MCF 10A (cell line): ENCODE measurements around the gene SCUBE1. TPM values are rescaled to one million over a fixed set of nuclear protein-coding genes. Genes with fewer than 3 reads are reported as not detected.

Experiments used
- BruUV-seq: library from RNA; stranded (reverse); fragments of 400-500 nt; replicated peaks from 2 replicates; lab custom pipeline; 2021; lab: Mats Ljungman, UMichigan
- CTCF ChIA-PET: fragments of 300-600 bp; sonication (Branson Sonifier 250); formaldehyde crosslinking; extraction: SDS; loops from one replicate; lab custom pipeline; 2021; ENCODE audit warnings: antibody characterized with exemption, inconsistent platforms; lab: Yijun Ruan, JAX
- POLR2A ChIA-PET: fragments of 300-600, 350-650 bp; sonication (Branson Sonifier 250); formaldehyde crosslinking; extraction: SDS; loops from one replicate; lab custom pipeline; 2020; ENCODE audit warnings: antibody characterized with exemption, inconsistent platforms; lab: Yijun Ruan, JAX
- DNase-seq: peaks from one replicate; pipeline ENCODE4 v3.0.0-alpha.2; 2018; ENCODE audit not compliant: unreplicated experiment
- H3K27ac Mint-ChIP-seq: one replicate; pipeline ENCODE4 v1.8.0; 2022; ENCODE audit warnings: mild to moderate bottlenecking, low read depth, mixed read lengths; ENCODE audit not compliant: unreplicated experiment
- H3K27me3 Mint-ChIP-seq: one replicate; pipeline ENCODE4 v1.8.0; 2022; ENCODE audit warnings: mixed read lengths; ENCODE audit not compliant: insufficient read depth, unreplicated experiment
- H3K36me3 Mint-ChIP-seq: one replicate; pipeline ENCODE4 v1.8.0; 2022; ENCODE audit warnings: mild to moderate bottlenecking, moderate library complexity, mixed read lengths; ENCODE audit not compliant: insufficient read depth, unreplicated experiment
- H3K4me1 Mint-ChIP-seq: one replicate; pipeline ENCODE4 v1.8.0; 2022; ENCODE audit warnings: mixed read lengths; ENCODE audit not compliant: insufficient read depth, unreplicated experiment
- H3K4me3 Mint-ChIP-seq: one replicate; pipeline ENCODE4 v1.8.0; 2022; ENCODE audit warnings: mild to moderate bottlenecking, moderate library complexity, mixed read lengths; ENCODE audit not compliant: unreplicated experiment
- H3K9me3 Mint-ChIP-seq: one replicate; pipeline ENCODE4 v1.8.0; 2022; ENCODE audit warnings: mixed read lengths; ENCODE audit not compliant: unreplicated experiment
- intact Hi-C: fragments of 100-400 bp; cut with micrococcal nuclease; formaldehyde crosslinking; loops from 2 replicates; pipeline ENCODE4 v1.14.1; 2022
- total RNA-seq: library from RNA; stranded (reverse); gene quantifications from 2 replicates; pipeline ENCODE4 v1.2.3, GENCODE V29; 2022
- TF ChIP-seq, protein P1 (sequence below): fragments of 200-600 bp; IDR thresholded peaks from one replicate; pipeline ENCODE4 v1.8.0; 2022; ENCODE audit warnings: antibody characterized with exemption, mild to moderate bottlenecking; ENCODE audit not compliant: unreplicated experiment

The SCUBE1 gene
- total RNA-seq, 1 experiment from 2014 or later = not detected

DNA sequence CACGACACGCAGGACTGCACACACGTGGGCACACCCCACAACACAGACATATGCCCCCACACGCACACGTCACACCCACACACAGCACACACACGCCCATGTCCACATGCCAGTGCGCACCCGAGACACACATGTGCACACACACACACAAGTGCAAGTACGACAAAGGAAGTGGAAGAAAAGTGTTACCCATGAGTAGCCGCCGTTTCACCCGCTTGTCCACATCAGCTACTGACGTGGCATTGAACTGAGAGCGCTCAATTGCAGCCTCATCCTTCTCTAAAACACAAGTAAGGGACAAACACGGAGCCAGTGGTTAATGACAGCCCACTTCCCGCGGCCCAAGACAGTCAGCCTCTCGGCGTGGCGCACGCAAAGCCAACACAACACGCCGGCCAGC, 87.9 kb downstream of the SCUBE1 start:
- H3K4me3 Mint-ChIP-seq = no peak overlapping the region
- intact Hi-C loops = no loop called here
- H3K27ac Mint-ChIP-seq = no peak overlapping the region
- no peak for DNase-seq
- POLR2A ChIA-PET = no interaction called here
- no peaks in the 10 kb centered on the region for H3K9me3 Mint-ChIP-seq
- H3K4me1 Mint-ChIP-seq = peaks cover 9% of the 10 kb centered on the region
- BruUV-seq = no TSS peak
- TF ChIP-seq, protein P1, sequence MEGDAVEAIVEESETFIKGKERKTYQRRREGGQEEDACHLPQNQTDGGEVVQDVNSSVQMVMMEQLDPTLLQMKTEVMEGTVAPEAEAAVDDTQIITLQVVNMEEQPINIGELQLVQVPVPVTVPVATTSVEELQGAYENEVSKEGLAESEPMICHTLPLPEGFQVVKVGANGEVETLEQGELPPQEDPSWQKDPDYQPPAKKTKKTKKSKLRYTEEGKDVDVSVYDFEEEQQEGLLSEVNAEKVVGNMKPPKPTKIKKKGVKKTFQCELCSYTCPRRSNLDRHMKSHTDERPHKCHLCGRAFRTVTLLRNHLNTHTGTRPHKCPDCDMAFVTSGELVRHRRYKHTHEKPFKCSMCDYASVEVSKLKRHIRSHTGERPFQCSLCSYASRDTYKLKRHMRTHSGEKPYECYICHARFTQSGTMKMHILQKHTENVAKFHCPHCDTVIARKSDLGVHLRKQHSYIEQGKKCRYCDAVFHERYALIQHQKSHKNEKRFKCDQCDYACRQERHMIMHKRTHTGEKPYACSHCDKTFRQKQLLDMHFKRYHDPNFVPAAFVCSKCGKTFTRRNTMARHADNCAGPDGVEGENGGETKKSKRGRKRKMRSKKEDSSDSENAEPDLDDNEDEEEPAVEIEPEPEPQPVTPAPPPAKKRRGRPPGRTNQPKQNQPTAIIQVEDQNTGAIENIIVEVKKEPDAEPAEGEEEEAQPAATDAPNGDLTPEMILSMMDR = no peak
- peaks cover 55% of the 10 kb centered on the region for H3K27me3 Mint-ChIP-seq
- H3K36me3 Mint-ChIP-seq = no peaks in the 10 kb centered on the region
- CTCF ChIA-PET = interaction anchor here (0.6 to 2.3 kb wide), 3 partner anchors 18 to 153 kb away, joined by 3 to 11 read pairs (median 3); no protein-coding TSS in a partner anchor

DNA sequence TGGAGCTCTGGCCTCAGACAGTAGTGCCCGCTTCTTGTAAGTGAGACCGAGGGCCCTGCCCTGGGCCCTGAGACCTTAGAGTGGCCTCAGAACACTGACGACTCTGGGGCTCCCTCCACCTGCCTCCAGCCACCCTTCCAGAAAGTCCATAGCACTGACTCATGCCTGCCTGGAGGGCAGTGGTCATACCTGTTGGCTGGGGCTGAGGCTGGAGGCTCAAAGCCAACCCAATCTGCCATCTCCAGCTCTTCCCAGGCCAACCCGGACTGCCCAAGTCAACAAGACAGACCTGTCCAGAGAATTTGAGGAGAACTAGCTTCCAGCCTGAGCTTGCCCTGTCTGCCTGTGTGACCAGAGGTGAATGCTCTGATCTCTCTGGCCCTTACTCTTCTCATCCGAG, 89.3 kb downstream of the SCUBE1 start:
- intact Hi-C loops = no loop called here
- BruUV-seq = no TSS peak
- Mint-ChIP-seq H3K27ac (no peak overlapping the region), H3K27me3 (peaks cover 61% of the 10 kb centered on the region), H3K4me1 (peaks cover 9% of the 10 kb centered on the region), H3K4me3 (no peak overlapping the region), H3K9me3 (no peaks in the 10 kb centered on the region), H3K36me3 (no peaks in the 10 kb centered on the region)
- DNase-seq = no peak
- ChIA-PET POLR2A (interaction anchor here (0.6 kb wide), 1 partner anchor 20 kb away, joined by 3 read pairs; no protein-coding TSS in a partner anchor), CTCF (interaction anchor here (1.0 to 2.3 kb wide), 2 partner anchors 20 to 121 kb away, joined by 3 to 11 read pairs; no protein-coding TSS in a partner anchor)
- TF ChIP-seq, protein P1 = no peak

DNA sequence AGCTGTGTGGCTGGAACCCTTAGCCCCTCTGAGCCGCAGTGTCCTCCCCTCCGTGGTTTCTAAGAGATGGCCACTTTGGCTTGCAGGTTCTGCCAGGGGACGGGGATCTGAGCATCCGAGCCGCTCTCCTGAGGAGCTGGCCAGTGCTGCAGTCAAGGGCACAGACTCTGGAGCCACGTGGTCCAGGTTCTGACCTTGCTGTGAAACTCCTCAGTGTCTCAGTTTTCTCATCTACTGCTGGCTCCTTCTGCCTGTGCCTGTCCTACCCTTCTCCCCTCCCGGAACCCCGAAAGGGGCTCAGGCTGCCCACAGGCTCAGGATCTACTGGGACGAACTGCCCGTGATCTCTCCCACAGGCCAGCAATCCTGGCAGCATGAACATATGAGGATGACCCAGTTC, 90.9 kb downstream of the SCUBE1 start:
- no peaks in the 10 kb centered on the region for H3K9me3 Mint-ChIP-seq
- intact Hi-C loops = no loop called here
- no TSS peak for BruUV-seq
- ChIA-PET POLR2A (interaction anchor here (0.7 kb wide), 1 partner anchor 559 kb away, joined by 4 read pairs; no protein-coding TSS in a partner anchor), CTCF (interaction anchor here (0.7 kb wide), 1 partner anchor 566 kb away, joined by 3 read pairs; no protein-coding TSS in a partner anchor)
- no peak overlapping the region for H3K27ac Mint-ChIP-seq
- TF ChIP-seq, protein P1 = no peak
- H3K36me3 Mint-ChIP-seq = no peaks in the 10 kb centered on the region
- peaks cover 9% of the 10 kb centered on the region for H3K4me1 Mint-ChIP-seq
- no peak for DNase-seq
- H3K4me3 Mint-ChIP-seq = no peak overlapping the region
- peaks cover 74% of the 10 kb centered on the region for H3K27me3 Mint-ChIP-seq

DNA sequence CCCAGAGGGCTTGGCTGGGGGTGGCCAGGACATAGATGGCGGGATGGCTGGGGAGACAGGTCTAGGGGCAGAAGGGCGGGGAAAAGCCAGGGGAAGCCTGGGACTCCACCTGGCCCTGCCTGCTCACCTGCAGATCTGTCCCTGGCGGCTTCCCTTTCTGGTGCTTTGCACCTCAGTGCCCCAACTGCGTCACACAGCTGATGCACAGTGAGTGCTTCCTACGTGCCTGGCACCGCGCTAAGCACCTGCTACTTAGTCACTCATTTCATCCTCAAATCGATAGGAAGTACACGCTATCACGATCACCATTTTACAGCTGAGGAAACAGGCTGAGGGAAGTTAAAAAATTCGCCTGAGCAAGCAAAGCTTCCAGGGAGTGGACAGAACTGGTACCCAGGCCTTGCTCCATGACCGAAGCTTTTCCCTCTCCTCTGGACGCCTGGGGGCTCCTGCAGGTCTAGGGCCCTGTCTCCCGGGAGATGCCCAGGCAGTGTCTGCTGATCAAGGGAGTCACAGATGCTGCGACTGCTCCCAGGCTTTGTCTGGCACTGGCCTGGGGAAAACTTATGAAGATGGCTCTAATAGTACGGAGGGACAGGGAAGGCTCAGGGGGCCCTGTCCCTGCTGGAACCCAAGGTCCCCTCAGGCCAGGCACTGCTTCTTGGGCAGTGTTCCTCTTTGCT, 93.2 kb downstream of the SCUBE1 start:
- Mint-ChIP-seq H3K9me3 (no peaks in the 10 kb centered on the region), H3K4me3 (no peak overlapping the region), H3K27ac (no peak overlapping the region), H3K4me1 (no peaks in the 10 kb centered on the region), H3K36me3 (no peaks in the 10 kb centered on the region), H3K27me3 (peaks cover 50% of the 10 kb centered on the region)
- ChIA-PET POLR2A (interaction anchor here (0.6 to 1.0 kb wide), 2 partner anchors 10 to 63 kb away, joined by 3 read pairs; no protein-coding TSS in a partner anchor), CTCF (interaction anchor here (0.6 to 0.7 kb wide), 3 partner anchors 18 to 216 kb away, joined by 3 to 4 read pairs (median 3); no protein-coding TSS in a partner anchor)
- TF ChIP-seq, protein P1 = no peak
- BruUV-seq = no TSS peak
- DNase-seq = no peak
- intact Hi-C loops = no loop called here
